ENCODE data around the gene RESF1.

- TF ChIP-seq CTCF (IDR thresholded peaks at IDR 0.05), result 0 out of 2 replicates have a peak, but pooled peaks have one; percentile 14
- no peak for TF ChIP-seq TEAD1 (CRISPR knock-in tag; IDR thresholded peaks at IDR 0.05)
- no peak for TF ChIP-seq E2F4 (CRISPR knock-in tag; IDR thresholded peaks at IDR 0.05; ENCODE audit: borderline replicate concordance, low read depth)
- TF ChIP-seq IRF2 (CRISPR knock-in tag; IDR thresholded peaks at IDR 0.05; ENCODE audit: borderline replicate concordance, low read depth), result no peak
- TF ChIP-seq SP1 (CRISPR knock-in tag; conservative IDR thresholded peaks at IDR 0.05), result no peak
- TF ChIP-seq CBFB (CRISPR knock-in tag; IDR thresholded peaks at IDR 0.05; ENCODE audit: low read depth), result no peak
- no peak for TF ChIP-seq MAX (CRISPR knock-in tag; IDR thresholded peaks at IDR 0.05)
- TF ChIP-seq ZBTB43 (CRISPR knock-in tag; IDR thresholded peaks at IDR 0.05), result no peak
- TF ChIP-seq HMGA2 (CRISPR knock-in tag; IDR thresholded peaks at IDR 0.05), result no peak
- no peak for TF ChIP-seq TEAD4 (CRISPR knock-in tag; IDR thresholded peaks at IDR 0.05)
- TF ChIP-seq, protein P1, sequence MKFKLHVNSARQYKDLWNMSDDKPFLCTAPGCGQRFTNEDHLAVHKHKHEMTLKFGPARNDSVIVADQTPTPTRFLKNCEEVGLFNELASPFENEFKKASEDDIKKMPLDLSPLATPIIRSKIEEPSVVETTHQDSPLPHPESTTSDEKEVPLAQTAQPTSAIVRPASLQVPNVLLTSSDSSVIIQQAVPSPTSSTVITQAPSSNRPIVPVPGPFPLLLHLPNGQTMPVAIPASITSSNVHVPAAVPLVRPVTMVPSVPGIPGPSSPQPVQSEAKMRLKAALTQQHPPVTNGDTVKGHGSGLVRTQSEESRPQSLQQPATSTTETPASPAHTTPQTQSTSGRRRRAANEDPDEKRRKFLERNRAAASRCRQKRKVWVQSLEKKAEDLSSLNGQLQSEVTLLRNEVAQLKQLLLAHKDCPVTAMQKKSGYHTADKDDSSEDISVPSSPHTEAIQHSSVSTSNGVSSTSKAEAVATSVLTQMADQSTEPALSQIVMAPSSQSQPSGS (CRISPR knock-in tag; IDR thresholded peaks at IDR 0.05; ENCODE audit: borderline replicate concordance, low read depth), result no peak
Observed at GRCh38 chr12:31931796-31932715, 27.2 kb upstream of the RESF1 start.
